ENCODE measurements around the gene PPP1R7.

Gene PPP1R7

DNA sequence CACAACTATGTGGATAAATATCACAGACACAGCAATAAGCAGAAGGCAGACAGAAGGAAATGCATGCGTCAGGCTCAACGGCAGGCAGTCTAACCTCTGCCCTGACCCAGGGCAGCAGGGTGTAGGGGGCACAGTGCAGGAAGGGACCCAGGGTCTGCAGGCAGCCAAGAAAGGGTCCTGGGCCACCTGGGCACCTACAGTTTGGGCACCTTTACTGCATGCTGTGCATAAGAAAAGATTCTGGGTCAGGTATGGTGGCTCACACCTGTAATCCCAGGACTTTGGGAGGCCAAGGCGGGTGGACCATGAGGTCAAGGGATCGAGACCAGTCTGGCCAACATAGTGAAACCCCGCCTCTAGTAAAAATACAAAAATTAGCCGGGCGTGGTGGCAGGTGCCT is 18.7 kb upstream of the PPP1R7 start:
- Histone ChIP-seq H3K36me3 (ENCODE audit: control insufficient read depth in 2 of 2, insufficient read depth in 1 of 2, low read length in 2 of 2) (peaks cover 0 to 80% of the 10 kb centered on the region in 2 experiments; a peak in 2 of 3 replicates), H3K27ac (ENCODE audit: extremely low read depth, low read depth, low read length) (no peak overlapping the region), H3K4me1 (ENCODE audit: control insufficient read depth, insufficient read depth, low read length) (no peaks in the 10 kb centered on the region), H3K9me3 (ENCODE audit: control insufficient read depth, insufficient read depth, low read depth, low read length) (no peaks in the 10 kb centered on the region), H3K4me3 (ENCODE audit: low read depth, low read length) (no peak overlapping the region)
- ChIA-PET CTCF (interaction anchor here (0.7 kb wide), 1 partner anchor 743 kb away, joined by 4 read pairs; no protein-coding TSS in a partner anchor), POLR2A (no interaction called here)
- TF ChIP-seq ZNF132 (tag by site-specific recombination; IDR thresholded peaks at IDR 0.05; ENCODE audit: borderline replicate concordance), result no peak
- TF ChIP-seq KLF9 (tag by site-specific recombination; IDR thresholded peaks at IDR 0.05; ENCODE audit: low read depth), result no peak
- TF ChIP-seq, protein P1, sequence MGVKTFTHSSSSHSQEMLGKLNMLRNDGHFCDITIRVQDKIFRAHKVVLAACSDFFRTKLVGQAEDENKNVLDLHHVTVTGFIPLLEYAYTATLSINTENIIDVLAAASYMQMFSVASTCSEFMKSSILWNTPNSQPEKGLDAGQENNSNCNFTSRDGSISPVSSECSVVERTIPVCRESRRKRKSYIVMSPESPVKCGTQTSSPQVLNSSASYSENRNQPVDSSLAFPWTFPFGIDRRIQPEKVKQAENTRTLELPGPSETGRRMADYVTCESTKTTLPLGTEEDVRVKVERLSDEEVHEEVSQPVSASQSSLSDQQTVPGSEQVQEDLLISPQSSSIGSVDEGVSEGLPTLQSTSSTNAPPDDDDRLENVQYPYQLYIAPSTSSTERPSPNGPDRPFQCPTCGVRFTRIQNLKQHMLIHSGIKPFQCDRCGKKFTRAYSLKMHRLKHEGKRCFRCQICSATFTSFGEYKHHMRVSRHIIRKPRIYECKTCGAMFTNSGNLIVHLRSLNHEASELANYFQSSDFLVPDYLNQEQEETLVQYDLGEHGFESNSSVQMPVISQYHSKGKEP (tag by site-specific recombination; IDR thresholded peaks at IDR 0.05), result no peak
- no peak for TF ChIP-seq ZNF677 (tag by site-specific recombination; IDR thresholded peaks at IDR 0.05)
- TF ChIP-seq ZNF221 (tag by site-specific recombination; IDR thresholded peaks at IDR 0.05; ENCODE audit: borderline replicate concordance), result no peak
- TF ChIP-seq, protein P2, sequence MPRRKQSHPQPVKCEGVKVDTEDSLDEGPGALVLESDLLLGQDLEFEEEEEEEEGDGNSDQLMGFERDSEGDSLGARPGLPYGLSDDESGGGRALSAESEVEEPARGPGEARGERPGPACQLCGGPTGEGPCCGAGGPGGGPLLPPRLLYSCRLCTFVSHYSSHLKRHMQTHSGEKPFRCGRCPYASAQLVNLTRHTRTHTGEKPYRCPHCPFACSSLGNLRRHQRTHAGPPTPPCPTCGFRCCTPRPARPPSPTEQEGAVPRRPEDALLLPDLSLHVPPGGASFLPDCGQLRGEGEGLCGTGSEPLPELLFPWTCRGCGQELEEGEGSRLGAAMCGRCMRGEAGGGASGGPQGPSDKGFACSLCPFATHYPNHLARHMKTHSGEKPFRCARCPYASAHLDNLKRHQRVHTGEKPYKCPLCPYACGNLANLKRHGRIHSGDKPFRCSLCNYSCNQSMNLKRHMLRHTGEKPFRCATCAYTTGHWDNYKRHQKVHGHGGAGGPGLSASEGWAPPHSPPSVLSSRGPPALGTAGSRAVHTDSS (tag by site-specific recombination; IDR thresholded peaks at IDR 0.05), result no peak
- TF ChIP-seq, protein P3, sequence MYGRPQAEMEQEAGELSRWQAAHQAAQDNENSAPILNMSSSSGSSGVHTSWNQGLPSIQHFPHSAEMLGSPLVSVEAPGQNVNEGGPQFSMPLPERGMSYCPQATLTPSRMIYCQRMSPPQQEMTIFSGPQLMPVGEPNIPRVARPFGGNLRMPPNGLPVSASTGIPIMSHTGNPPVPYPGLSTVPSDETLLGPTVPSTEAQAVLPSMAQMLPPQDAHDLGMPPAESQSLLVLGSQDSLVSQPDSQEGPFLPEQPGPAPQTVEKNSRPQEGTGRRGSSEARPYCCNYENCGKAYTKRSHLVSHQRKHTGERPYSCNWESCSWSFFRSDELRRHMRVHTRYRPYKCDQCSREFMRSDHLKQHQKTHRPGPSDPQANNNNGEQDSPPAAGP (tag by site-specific recombination; IDR thresholded peaks at IDR 0.05), result no peak
- no peak for TF ChIP-seq TRIM28 (IDR thresholded peaks at IDR 0.05; ENCODE audit: borderline replicate concordance, low read length)
- no peak for TF ChIP-seq ZNF404 (tag by site-specific recombination; IDR thresholded peaks at IDR 0.05)
- no peak for TF ChIP-seq ZNF426 (tag by site-specific recombination; IDR thresholded peaks at IDR 0.05)
- no peak for TF ChIP-seq YY1 (tag by site-specific recombination; IDR thresholded peaks at IDR 0.05)
- no peak for TF ChIP-seq ZNF621 (tag by site-specific recombination; IDR thresholded peaks at IDR 0.05)
- TF ChIP-seq, protein P4, sequence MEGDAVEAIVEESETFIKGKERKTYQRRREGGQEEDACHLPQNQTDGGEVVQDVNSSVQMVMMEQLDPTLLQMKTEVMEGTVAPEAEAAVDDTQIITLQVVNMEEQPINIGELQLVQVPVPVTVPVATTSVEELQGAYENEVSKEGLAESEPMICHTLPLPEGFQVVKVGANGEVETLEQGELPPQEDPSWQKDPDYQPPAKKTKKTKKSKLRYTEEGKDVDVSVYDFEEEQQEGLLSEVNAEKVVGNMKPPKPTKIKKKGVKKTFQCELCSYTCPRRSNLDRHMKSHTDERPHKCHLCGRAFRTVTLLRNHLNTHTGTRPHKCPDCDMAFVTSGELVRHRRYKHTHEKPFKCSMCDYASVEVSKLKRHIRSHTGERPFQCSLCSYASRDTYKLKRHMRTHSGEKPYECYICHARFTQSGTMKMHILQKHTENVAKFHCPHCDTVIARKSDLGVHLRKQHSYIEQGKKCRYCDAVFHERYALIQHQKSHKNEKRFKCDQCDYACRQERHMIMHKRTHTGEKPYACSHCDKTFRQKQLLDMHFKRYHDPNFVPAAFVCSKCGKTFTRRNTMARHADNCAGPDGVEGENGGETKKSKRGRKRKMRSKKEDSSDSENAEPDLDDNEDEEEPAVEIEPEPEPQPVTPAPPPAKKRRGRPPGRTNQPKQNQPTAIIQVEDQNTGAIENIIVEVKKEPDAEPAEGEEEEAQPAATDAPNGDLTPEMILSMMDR (tag by site-specific recombination; IDR thresholded peaks at IDR 0.05), result no peak
- TF ChIP-seq ZNF174 (tag by site-specific recombination; IDR thresholded peaks at IDR 0.05), result no peak
- TF ChIP-seq ZNF473 (tag by site-specific recombination; IDR thresholded peaks at IDR 0.05), result no peak
- no peak for TF ChIP-seq ZNF747 (tag by site-specific recombination; IDR thresholded peaks at IDR 0.05)

DNA sequence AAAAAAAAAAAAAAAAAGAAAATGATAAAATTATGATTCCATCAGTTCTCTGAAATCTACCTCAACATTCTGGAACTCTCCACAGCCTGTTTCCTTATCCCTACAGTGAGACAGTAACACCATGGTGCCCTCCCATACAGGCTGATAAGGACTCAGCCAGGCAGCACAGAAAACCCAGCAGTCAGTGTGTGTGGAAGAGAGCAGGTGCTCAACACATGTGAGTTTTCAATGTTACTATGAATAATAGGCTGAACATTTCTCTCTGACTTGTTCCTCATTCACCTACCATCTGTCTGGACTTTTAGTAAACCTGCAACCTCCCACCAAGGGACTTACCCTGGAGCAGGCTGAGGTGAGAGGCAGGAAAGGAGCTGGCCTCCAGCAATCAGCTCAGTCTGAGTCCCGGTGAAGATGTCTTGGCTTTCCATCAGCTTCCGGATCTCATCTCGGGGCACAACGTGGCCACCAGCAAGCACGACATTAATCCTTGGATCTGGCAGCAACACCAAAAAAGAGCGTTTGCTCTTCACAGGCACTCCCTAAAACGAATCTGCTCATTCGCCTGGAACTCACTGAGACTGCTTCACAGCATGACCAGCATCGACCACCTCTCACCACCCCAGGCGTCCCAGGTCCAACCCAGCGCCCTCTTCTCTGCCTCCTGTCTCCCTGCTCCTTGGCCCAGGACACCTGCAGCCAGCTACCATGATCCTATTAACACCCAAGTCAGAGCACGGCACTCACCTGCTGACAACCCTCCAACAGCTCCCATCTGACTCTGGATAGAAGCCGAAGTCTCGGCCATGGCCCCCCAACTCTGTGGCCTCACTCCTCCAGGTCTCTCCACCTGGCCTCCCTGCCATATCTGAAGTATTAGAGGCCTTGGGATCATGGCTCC is 17.5 kb upstream of the PPP1R7 start:
- no peaks in the 10 kb centered on the region for H3K4me1 ChIP-seq (ENCODE audit: control insufficient read depth, insufficient read depth, low read length)
- H3K27ac ChIP-seq (ENCODE audit: extremely low read depth, low read depth, low read length), result no peak overlapping the region
- ChIA-PET CTCF (no interaction called here), POLR2A (no interaction called here)
- TF ChIP-seq ZNF791 (tag by site-specific recombination; IDR thresholded peaks at IDR 0.05), result no peak
- TF ChIP-seq SETDB1 (IDR thresholded peaks at IDR 0.05; ENCODE audit: insufficient read length, low read length), result no peak
- TF ChIP-seq ZNF792 (tag by site-specific recombination; IDR thresholded peaks at IDR 0.05), result no peak
- no peak for TF ChIP-seq FEZF1 (tag by site-specific recombination; IDR thresholded peaks at IDR 0.05)
- TF ChIP-seq, protein P5, sequence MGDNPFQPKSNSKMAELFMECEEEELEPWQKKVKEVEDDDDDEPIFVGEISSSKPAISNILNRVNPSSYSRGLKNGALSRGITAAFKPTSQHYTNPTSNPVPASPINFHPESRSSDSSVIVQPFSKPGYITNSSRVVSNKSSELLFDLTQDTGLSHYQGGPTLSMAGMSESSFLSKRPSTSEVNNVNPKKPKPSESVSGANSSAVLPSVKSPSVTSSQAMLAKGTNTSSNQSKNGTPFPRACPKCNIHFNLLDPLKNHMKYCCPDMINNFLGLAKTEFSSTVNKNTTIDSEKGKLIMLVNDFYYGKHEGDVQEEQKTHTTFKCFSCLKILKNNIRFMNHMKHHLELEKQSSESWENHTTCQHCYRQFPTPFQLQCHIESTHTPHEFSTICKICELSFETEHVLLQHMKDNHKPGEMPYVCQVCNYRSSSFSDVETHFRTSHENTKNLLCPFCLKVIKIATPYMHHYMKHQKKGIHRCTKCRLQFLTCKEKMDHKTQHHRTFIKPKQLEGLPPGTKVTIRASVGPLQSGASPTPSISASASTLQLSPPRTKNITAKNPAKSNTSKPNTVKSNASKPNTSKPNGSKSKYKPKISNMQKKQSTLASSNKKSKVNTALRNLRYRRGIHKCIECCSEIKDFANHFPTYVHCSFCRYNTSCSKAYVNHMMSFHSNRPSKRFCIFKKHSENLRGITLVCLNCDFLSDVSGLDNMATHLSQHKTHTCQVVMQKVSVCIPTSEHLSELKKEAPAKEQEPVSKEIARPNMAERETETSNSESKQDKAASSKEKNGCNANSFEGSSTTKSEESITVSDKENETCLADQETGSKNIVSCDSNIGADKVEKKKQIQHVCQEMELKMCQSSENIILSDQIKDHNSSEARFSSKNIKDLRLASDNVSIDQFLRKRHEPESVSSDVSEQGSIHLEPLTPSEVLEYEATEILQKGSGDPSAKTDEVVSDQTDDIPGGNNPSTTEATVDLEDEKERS (tag by site-specific recombination; IDR thresholded peaks at IDR 0.05), result no peak
- TF ChIP-seq, protein P3 (tag by site-specific recombination; IDR thresholded peaks at IDR 0.05), result no peak
- TF ChIP-seq ZFP41 (tag by site-specific recombination; IDR thresholded peaks at IDR 0.05; ENCODE audit: borderline replicate concordance), result no peak
- TF ChIP-seq ZNF501 (tag by site-specific recombination; IDR thresholded peaks at IDR 0.05), result no peak
- H3K36me3 ChIP-seq (ENCODE audit: control insufficient read depth in 2 of 2, insufficient read depth in 1 of 2, low read length in 2 of 2), result peaks cover 0 to 81% of the 10 kb centered on the region in 2 experiments; a peak in 2 of 3 replicates
- H3K9me3 ChIP-seq (ENCODE audit: control insufficient read depth, insufficient read depth, low read depth, low read length), result no peaks in the 10 kb centered on the region
- no peak overlapping the region for H3K4me3 ChIP-seq (ENCODE audit: low read depth, low read length)
